C4-2B (cell line): Measurements from ENCODE around the gene TFB1M.
"Not testable (repeated sequence)": the region's sequence is repeated elsewhere in the genome, so short reads cannot be mapped to it uniquely, and the experiment has no call there.

Experiments used
- H3K27ac ChIP-seq: fragments of 450-650 bp; 2 replicates; pipeline ENCODE4 v1.5.1; 2017
- ZFX ChIP-seq: fragments of 450-650 bp; IDR thresholded peaks from 2 replicates; pipeline ENCODE4 v1.6.1; 2017
- TF ChIP-seq, protein P1 (sequence below): fragments of 450-650 bp; conservative IDR thresholded peaks from 2 replicates; pipeline ENCODE4 v1.5.1; 2017; ENCODE audit warnings: mild to moderate bottlenecking

The TFB1M gene

DNA sequence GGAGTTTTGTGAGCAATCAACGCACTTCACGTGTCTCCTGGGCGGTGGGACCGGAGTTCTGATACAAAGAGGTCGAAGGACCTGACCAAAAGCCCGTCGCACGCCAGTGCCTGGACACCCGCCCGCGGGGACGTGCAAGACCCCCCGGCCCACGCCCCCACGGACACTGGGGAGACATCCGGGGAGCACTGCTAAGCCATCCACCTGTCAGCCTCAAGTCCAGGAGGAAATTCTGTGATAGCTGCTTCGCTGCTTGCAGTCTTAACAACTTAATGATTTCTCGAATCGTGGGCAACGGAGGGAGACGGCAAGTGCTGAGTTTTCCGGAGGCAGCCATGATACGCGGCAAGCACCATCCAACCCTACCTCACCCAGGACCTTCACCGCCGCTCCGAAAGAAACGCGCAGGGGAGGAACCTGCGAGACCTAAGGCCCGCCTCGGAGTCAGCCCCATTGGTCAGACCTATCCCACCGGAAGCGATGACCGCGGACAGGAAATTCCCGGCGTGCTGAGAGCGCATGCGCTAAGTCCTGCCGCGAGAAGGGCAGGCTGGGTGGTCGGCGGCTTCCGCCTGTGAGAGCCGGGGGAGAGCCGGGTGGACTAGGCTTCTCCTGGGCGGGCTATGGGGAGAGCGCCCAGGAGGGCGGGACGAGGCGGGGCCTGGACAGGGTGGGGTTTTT lies at the start of gene TFB1M:
Gene TFB1M (minus strand): TSS at position 393 of the 681 bp plus-strand sequence. CDS start 56 bp downstream, at position 337.
- H3K27ac ChIP-seq: peak within 1 kb of the TSS; percentile 93
- TF ChIP-seq, protein P1, sequence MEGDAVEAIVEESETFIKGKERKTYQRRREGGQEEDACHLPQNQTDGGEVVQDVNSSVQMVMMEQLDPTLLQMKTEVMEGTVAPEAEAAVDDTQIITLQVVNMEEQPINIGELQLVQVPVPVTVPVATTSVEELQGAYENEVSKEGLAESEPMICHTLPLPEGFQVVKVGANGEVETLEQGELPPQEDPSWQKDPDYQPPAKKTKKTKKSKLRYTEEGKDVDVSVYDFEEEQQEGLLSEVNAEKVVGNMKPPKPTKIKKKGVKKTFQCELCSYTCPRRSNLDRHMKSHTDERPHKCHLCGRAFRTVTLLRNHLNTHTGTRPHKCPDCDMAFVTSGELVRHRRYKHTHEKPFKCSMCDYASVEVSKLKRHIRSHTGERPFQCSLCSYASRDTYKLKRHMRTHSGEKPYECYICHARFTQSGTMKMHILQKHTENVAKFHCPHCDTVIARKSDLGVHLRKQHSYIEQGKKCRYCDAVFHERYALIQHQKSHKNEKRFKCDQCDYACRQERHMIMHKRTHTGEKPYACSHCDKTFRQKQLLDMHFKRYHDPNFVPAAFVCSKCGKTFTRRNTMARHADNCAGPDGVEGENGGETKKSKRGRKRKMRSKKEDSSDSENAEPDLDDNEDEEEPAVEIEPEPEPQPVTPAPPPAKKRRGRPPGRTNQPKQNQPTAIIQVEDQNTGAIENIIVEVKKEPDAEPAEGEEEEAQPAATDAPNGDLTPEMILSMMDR: no peak

GRCh38 chr6:155364021-155364420 lies 49.7 kb upstream of the TFB1M start:
- H3K27ac ChIP-seq: not testable (repeated sequence)

GRCh38 chr6:155362968-155363632 lies 48.8 kb upstream of the TFB1M start:
- H3K27ac ChIP-seq: not testable (repeated sequence)

DNA sequence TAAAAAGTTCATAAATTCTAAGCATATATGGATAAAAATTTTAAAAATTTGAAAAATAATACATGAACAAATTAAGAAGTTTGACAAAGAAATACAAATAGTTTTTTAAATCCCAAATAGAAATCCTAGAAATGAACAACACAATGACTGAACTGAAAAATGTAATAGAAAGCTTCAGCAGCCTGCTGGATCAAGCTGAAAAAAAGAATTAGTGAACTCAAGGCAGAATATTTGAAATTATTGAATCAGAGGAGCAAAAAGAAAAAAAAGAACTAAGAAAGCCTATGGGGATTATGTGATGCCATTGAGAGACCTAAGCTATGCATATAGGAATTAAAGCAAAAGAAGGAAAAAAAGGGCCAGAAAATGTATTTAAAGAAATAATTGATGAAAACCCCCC lies 39.9 kb upstream of the TFB1M start:
- TF ChIP-seq, protein P1: no peak
- no peak for TF ChIP-seq ZFX
- no peak overlapping the region for H3K27ac ChIP-seq

- no peak overlapping the region for H3K27ac ChIP-seq
- no peak for TF ChIP-seq ZFX
- TF ChIP-seq, protein P1: no peak
These were observed 38.5 kb upstream of the TFB1M start for GRCh38 chr6:155352811-155353210.

- H3K27ac ChIP-seq: no peak overlapping the region
- TF ChIP-seq ZFX: no peak
- TF ChIP-seq, protein P1: no peak
These were observed 37.8 kb upstream of the TFB1M start for GRCh38 chr6:155352130-155352420.

DNA sequence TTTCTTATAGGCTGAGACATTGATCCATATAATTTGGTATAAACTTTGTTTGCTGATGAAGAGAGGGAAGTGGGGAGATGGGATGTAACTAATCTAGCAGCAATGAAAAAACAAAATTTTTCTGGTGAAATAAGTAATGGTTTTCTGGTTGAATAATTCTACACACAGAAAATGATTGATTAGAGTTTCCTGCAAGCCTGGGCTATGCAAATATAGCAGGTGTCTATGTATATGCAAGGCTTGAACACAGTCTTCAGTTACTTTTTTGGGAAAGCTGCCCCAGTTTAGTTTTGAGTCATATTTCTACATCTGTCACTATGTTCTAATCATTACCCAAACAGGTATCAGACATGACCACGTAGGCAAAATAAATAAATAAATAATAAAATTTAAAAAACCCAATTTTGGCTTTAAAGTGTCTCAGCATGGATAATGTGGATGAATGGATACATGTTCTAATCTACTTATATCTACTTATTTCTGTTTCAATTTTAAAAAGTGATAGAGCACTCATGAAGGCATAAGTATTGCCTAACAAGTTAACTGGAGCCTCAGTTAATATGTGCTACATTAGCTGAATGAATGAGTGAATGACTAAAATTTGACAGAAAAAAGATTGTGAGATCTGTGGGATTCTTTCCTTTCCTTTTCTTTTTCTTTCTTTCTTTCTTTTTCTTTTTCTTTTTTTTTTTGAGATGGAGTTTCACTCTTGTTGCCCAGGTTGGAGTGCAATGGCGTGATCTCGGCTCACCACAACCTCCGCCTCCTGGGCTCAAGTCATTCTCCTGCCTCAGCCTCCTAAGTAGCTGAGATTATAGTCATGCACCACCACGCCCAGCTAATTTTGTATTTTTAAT lies 37.2 kb upstream of the TFB1M start:
- TF ChIP-seq ZFX: no peak
- TF ChIP-seq, protein P1: no peak
- H3K27ac ChIP-seq: no peak overlapping the region

DNA sequence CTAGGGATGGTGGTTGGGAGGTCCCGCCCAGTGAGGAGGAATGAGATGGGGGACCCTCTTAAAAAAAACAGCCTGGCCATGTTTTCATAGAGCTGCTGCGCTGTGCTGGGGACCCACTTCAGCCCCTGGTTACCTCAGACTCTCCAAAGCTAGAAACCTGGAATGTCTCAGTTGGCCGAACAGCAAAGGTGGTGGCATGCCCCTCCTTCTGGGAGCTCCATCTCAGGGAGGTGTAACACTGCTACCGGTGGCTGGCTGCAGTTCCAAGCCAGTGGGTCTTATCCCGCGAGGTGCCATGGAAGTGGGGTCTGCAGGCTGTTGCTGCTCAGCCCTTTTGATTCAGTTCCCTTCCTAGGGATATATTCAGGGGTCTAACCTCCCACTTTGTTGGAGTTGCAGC lies 35.7 kb upstream of the TFB1M start:
- TF ChIP-seq ZFX: no peak
- TF ChIP-seq, protein P1: no peak
- no peak overlapping the region for H3K27ac ChIP-seq
